GM21381 (cell line): Measurements from ENCODE around the gene ENTPD6.

Experiments
- ATAC-seq: cut with Tn5 transposase; IDR thresholded peaks from one replicate; pipeline ENCODE4 v1.9.1; 2021; ENCODE audit warnings: mild to moderate bottlenecking, moderate library complexity; ENCODE audit not compliant: unreplicated experiment

ENTPD6 gene

GRCh38 chr20:25207149-25207959, 11.8 kb downstream of the ENTPD6 start:
- no peak for ATAC-seq

- ATAC-seq: no peak
These were observed 12.5 kb downstream of the ENTPD6 start for GRCh38 chr20:25207960-25208534.

DNA sequence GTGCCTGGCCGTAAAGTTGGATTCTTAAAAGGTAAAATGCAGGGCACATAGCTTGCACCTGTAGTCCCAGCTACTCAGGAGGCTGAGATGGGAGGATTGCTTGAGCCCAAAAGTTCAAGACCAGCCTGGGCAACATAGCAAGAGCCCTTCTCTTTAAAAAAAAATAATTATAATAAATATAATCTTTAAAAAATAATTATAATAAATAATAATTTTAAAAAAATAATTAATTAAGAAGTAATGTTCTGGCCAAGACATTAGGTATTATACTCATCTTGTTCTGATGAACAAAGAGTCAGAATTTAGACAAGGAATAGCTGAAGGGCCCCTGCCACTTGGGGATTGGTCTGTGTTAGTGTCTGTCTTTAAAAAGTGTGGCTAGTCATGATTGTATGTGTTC, 13.9 kb downstream of the ENTPD6 start:
- no peak for ATAC-seq

DNA sequence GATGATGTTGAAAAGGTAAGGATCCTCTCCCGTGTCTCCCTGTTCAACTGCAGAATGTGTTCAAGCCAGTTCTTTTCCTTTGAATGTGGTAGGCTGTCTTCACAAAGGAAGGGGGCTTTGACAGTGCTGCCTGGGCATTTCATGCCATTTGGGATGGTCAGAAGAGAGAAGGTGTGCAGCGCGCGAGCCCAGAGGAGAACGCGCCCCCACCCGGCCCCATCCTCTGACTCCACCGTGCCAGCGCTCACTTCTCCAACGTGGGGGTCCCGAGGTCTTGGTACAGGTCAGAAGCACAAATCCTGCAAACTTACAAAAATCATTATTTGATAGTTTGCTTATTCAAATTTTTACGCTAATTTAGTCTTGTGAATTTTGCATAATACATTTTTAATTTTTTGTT, 14.4 kb downstream of the ENTPD6 start:
- ATAC-seq: no peak

- ATAC-seq: no peak
These were observed 15.8 kb downstream of the ENTPD6 start for GRCh38 chr20:25211273-25211672.

GRCh38 chr20:25212242-25212641, 16.7 kb downstream of the ENTPD6 start:
- no peak for ATAC-seq

- ATAC-seq: no peak
These were observed 18.3 kb downstream of the ENTPD6 start for GRCh38 chr20:25213566-25214425.

- ATAC-seq: no peak
These were observed 18.9 kb downstream of the ENTPD6 start for GRCh38 chr20:25214426-25214790.

GRCh38 chr20:25214819-25215218, 19.3 kb downstream of the ENTPD6 start:
- no peak for ATAC-seq

DNA sequence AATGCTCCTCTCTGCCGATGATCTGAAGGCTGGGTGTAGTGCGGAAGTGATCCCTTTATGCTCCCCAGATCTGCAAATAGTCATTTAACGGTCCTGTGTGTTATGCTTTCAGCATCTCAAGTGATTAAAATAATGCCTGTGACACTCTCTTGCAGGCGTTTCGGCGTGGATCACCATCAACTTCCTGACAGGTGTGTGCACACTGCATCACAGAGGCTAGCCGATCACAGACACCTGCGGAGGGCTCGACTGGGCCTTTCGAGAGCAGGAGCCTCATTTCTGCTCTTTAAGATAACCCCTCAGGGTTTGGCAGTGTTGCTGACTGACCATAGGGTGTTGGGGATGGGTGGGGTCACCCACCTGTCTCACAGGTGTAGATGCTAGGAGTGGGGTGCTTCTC, 20.0 kb downstream of the ENTPD6 start:
- ATAC-seq: no peak

DNA sequence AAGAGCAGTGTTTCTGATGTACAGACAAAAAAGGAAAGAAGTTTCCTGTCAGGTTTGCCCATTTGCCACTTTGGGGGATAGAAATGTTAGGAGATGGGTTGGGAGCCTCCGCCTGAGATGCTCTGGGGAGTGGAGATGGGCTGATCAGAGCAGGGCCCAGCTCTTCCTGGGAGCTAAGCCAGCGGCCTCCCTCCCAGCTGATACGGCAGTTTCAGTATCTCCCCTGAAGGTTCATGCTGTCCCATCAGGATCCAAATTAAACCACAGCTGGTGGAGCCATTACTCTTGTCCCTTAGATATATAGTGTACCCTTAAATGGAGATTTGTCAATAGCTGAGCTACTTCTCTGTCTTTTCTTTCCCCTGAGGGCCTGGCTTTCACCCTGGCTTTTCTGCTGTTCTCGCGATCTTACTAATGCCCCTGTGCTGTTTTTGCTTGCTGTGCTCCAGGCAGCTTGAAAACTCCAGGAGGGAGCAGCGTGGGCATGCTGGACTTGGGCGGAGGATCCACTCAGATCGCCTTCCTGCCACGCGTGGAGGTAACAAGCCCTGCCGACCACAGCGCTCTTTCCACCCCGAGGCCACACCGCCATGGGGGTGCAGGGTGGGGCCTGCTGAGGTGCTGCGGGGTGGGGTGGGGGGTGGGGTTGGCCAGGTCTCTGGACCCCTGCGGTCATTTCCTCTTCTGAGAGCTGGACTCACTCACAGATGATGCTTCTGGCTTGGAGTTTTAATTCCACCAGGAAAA, 20.9 kb downstream of the ENTPD6 start:
- no peak for ATAC-seq

DNA sequence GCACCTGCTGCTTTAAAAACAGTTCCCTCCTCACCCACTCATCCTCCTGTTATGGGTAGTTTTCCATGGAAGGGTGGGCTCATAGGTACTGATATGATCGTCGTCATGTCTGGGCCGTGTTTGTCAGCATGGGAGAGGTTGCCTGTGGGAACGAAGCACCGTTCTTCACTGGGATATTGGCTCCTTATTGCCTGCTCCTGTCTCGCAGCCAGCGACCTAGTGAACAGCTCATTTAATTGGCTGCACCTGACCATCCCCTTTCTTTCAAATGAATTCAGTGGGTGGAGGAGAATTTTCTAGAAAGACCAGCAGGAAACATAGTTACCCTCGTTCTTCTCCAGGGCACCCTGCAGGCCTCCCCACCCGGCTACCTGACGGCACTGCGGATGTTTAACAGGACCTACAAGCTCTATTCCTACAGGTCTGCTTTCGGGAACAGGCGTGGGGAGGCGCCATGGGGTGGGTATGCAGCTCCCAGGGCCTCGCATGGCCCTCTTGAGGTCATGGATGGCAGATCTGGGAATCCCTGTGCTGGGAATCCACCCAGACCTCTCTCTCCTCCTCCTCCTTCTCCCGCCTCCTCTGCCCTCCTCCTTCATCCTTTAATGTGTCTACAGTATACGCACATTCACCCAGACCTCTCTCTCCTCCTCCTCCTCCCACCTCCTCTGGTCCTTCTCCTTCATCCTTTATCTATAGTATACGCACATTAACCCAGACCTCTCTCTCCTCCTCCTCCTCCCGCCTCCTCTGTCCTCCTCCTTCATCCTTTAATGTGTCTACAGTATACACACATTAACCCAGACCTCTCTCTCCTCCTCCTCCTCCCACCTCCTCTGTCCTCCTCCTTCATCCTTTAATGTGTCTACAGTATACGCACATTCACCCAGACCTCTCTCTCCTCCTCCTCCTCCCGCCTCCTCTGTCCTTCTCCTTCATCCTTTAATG, 21.9 kb downstream of the ENTPD6 start:
- ATAC-seq: no peak

GRCh38 chr20:25218109-25218486, 22.6 kb downstream of the ENTPD6 start:
- no peak for ATAC-seq

DNA sequence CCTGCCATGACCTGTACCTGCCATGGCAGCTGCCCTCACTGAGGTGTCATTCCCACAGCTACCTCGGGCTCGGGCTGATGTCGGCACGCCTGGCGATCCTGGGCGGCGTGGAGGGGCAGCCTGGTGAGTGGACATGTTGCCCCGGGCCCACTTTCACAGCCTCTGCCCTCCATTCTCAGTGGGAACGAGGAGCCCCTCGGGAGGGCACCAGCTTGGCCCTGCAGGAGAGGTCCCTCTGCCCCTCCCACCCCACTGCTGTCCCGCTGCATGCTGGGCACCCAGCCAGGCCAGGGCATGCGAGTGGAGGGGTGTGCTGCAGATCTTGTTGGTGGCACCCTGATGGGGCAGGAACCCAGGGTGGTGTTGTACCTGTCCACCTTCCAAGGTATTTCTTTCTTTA, 23.0 kb downstream of the ENTPD6 start:
- ATAC-seq: no peak

- no peak for ATAC-seq
These were observed 23.9 kb downstream of the ENTPD6 start for GRCh38 chr20:25219365-25219764.

GRCh38 chr20:25220021-25220730, 24.7 kb downstream of the ENTPD6 start:
- ATAC-seq: no peak

DNA sequence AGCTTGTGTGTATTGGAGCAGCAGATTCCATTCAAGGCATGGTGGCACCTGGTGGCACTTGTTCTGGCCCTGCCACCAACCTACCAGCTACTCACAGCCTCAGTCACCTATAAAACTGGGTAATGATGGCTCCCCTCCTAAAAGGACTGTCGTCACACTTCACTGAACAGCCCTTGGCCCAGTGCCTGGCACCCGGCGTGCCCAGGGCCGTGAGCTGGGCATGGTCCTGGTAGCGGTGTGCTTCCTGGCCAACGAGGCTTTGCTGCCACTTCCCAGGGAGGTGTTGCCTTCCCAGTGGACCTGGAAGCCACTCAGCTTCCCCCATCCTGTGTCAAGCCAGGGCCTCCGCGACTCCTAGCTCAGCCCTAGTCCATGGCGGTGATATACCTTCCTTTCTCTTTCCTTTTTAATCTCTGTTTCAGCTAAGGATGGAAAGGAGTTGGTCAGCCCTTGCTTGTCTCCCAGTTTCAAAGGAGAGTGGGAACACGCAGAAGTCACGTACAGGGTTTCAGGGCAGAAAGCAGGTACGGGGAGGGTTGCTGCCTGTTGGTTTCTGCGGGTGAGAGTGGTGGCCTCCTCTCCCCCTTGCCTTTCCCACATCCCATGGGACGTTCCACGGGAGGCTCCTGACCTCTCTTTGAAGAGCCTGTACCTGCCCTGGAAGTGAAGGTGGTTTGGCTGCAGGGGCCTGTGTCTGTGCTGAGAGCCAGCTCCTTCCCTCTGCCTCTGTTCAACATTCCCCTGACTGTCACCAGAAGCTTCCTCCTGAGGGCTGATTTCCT, 25.5 kb downstream of the ENTPD6 start:
- ATAC-seq: no peak

- no peak for ATAC-seq
These were observed 26.3 kb downstream of the ENTPD6 start for GRCh38 chr20:25221592-25222460.
